ENCODE measurements around the gene CHD5.

The CHD5 gene

GRCh38 chr1:6134206-6134605 lies 45.9 kb downstream of the CHD5 start:
- DNase-seq (ENCODE audit: low read depth in 2 of 2), result no peak

- no peak for DNase-seq (ENCODE audit: low read depth in 2 of 2)
These were observed 46.8 kb downstream of the CHD5 start for GRCh38 chr1:6133146-6133895.

- DNase-seq (ENCODE audit: low read depth in 2 of 2), result no peak
These were observed 48.6 kb downstream of the CHD5 start for GRCh38 chr1:6131561-6131960.

DNA sequence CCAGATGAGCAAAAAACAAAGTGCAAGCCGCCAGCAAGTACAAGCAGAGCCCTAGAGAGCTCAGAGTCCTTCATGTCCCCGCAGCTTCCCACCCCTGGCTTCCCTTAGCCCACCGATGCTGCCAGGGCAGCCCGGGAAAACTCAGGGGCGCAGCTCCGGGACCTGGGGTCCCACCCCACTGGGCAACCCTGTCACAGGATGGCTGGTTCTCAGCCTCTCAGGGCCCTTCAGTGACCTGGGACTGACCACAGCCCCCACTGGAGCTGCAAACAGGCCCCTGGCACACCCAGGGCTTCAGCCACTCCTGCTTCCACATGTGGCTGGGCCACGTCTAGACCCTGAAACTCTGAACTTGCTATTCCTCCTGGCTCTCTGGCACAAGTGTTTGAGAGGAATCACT lies 49.5 kb downstream of the CHD5 start:
- DNase-seq (ENCODE audit: low read depth in 2 of 2), result no peak

DNA sequence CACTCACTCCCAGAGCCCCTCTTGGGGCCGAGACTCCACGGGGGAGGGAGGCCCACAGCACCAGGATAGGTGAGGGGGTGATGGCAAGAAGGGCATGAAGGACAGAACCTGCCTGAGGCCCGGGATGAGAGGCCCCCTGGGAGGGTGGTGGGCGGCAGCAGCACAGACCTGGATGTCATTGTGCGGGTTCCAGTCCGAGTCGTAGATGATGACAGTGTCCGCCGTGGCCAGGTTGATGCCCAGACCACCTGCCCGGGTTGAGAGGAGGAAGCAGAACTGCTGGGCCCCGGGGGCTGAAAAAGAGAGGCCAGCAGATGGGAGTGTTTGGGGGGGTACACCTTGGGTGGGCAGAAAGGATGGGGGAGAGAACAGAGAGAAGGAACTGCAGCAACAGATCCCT lies 50.1 kb downstream of the CHD5 start:
- DNase-seq (ENCODE audit: low read depth in 2 of 2), result no peak

DNA sequence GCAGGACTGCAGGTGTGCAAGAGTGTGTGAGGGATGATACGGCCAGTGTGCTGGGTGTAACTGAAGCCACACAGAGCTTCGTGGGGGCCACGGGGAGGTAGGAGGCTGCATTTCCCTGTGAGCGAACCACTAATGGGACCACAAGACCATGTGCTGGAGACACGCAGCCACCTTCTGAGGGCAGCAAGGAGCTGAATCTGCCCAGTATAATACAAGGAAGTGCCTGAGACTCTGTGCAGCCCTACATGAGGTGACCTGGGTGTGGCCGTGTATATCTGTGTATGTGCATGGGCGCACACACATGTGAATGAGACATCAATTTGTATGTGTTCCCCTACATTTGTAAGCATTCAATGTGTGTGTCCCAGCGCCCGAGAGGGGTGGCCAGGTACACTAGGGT lies 50.8 kb downstream of the CHD5 start:
- DNase-seq (ENCODE audit: low read depth in 2 of 2), result no peak

DNA sequence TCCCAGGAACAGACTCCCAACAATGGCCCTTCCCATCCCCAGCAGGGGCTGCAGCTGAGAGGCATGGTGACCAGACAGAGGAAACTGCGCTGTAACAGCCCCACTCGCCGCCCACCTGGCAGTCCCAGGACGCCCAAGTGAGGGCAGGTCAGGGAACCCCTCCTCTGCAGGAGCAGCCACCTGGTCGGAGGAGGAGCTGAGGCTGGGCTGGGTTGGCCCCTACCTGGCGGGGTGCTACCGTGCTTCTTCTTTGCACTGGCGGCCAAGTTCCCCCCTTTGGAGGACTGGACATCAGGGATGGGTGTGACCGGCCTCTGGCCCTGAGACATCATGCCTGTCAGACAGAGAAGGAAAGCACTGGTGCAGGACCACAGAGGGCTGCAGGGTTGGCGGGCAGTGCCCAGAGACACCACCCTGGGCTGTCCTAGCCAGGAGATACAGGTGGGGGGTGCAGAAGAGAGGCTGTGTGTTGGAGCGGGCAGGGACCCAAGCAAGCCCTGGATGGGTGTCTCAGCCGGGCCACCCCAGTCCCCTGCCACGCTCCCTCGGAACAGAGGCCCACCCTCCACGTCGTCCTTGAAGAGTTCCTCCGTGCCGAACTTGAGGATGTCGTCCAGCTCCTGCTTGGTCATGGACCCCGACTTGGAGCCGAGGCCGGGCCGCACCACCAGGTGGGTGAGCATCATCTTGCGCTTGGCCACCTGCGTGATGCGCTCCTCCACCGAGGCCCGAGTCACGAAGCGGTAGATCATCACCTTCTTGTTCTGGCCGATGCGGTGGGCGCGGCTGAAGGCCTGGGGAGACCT lies 51.6 kb downstream of the CHD5 start:
- no peak for DNase-seq (ENCODE audit: low read depth in 2 of 2)

- peak in 1 of 2 experiments; percentile 4 for DNase-seq (ENCODE audit: low read depth in 2 of 2)
These were observed 52.4 kb downstream of the CHD5 start for GRCh38 chr1:6127587-6128163.

DNA sequence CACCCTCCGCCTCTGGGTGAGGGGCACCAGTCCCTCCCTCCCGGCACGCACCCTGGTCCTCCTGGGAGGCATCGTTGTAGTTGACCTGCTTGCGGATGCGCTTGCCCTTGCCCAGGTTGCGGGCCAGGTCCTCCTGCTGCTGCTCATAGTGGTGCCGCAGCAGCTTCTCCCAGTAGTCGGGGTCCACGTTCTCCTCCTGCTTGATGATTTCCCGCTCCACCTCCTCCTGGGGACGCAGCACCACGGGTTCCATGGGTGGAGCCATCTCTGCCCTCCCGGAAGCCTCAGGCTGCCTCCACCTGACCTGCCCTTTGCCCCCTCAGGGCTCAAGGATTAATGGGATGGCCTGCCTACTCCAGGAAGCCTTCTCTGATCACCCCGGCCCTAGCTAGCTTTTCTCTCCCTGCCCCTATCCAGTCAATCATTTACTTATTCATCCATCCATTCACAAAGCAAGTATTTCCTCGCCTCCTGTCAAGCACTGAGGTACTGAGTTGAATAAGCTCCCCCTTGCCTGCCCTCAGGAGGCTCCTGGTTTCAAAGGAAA lies 53.5 kb downstream of the CHD5 start:
- DNase-seq (ENCODE audit: low read depth in 2 of 2), result no peak

DNA sequence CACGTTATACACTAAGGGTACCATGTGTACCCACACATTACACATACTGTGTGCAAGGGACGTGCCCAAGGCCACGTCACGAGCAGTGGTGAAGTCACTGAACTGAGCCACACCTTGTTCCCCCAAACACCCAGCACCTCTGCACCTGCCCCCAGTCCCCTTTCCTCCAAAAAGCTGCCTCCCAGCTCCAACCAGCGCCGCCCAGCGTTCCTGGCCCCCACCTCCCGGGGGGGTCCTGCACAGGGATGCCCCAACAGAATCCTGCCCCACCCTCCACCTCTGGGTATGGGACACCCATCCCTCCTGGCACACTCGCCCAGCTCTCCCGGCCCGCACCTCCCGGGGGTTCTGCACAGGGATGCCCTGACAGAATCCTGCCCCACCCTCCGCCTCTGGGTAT lies 54.1 kb downstream of the CHD5 start:
- DNase-seq (ENCODE audit: low read depth in 2 of 2), result no peak

DNA sequence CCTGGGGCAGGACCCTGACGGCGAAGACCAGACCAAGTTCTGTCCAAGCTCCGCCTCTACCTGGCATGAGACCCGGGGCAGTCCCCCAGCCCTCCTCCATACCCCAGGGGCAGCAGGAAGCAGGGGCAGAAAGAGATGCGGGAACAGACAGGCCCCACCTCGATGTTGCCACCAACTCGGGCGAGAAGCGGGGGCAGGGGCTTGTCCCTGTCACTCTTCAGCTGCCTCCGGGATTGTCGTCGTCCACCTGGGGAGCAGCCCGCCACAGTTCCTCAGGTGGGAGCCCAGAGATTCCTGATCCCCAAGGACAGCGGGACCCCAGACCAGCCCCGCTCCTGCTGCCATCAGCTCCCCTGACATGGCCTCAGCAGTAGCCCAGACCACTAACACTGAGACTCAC lies 54.8 kb downstream of the CHD5 start:
- DNase-seq (ENCODE audit: low read depth in 2 of 2), result no peak

DNA sequence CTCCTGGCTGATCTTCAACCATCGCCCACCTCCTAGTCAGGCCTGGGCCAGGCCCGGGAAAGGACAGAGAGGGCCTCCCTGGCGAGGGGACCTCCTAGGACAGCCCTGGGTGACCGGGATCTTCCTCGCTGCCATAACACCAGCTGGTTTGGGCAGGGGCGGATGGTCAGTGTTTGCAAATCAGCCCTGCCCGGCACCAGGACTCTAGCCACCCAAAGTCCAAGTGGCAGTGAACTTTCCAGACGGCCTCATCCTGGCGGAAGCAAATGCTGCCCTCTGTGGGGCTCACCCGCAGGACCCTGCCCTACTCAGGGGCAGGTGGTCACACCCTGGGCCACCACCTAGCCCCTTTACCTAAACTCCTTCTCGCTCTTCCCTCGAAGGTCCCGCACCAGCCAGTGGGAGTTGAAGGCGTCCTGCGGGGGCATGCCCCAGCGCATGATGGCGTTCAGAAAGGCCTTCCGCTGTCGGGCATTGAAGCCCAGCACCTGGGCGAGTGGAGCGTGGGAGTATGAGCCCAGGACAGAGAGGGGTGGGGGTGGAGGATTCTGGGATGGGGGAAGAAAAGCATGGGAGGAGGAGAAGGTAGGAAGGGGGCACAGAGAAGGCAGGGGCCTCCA lies 55.3 kb downstream of the CHD5 start:
- no peak for DNase-seq (ENCODE audit: low read depth in 2 of 2)

- DNase-seq (ENCODE audit: low read depth in 2 of 2), result no peak
These were observed 55.8 kb downstream of the CHD5 start for GRCh38 chr1:6124341-6124740.

DNA sequence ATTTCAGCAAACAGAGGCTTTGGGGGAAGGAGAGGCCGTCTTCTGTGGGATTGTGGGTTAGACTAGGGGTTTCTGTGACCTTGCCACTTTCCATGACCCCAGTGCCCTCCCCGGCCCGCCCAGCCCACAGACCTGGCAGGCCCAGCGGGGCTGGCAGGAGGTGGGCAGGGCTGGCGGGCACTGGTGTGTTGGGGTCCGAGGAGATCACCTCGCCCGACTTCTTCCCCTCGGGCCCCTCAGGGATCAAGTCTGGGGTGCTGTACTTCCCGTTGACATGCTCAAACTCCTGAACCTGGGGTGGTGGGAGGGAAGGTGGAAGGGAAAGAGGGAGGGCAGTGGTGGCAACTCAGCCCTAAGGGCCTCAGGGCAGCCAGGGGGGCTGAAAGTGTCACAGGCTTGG lies 56.3 kb downstream of the CHD5 start:
- DNase-seq (ENCODE audit: low read depth in 2 of 2), result no peak

DNA sequence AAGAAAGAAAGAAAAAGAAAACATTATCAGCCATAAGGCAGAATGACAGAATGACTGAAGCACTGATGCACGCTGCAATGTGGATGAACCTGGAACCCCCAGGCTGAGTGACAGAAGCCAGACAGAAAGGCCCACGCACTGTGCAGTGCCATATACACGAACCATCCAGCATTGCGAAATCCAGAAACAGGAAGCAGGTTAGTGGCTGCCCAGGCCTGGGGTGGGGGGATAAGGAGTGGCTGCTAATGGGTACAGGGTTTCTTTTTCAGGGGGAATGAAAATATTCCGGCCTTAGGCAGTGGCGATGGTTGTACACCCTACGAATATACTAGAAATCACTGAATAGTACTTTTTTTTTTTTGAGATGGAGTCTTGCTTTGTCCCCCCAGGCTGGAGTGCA lies 57.0 kb downstream of the CHD5 start:
- no peak for DNase-seq (ENCODE audit: low read depth in 2 of 2)

DNA sequence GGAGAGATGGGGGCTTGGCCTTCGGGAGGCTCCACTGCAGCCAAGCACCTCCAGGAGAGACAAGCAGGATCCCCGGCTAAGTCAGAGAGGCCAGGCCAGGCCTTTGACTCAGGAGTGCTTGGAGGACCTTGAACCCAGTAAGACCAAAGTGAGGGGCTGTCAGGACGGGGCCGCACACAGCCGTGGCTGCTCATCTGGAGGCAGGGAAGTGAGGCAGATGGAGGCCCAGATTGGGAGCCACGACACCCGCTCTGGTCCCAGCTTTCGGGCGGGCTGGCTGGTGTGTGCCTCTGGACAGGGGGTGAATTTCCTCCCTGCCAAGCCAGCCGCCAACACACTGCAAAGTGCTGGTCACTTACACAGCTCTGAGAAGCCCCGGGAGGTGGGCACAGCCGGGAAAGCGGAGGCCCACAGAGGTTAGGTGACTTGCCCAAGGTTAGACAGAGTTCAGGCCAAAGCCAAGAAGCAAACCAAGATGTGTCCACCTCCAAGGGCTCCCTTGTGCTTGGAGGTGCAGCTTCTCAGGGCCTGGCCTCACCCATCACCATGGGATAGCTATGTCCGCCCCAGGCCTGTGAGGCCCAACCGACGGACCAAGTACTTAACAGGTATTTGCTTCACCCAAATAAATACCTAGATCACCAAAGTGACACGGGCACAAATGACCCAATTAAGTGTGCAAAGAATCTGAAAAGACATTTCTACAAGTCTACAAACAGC lies 58.3 kb downstream of the CHD5 start:
- DNase-seq (ENCODE audit: low read depth in 2 of 2), result no peak

DNA sequence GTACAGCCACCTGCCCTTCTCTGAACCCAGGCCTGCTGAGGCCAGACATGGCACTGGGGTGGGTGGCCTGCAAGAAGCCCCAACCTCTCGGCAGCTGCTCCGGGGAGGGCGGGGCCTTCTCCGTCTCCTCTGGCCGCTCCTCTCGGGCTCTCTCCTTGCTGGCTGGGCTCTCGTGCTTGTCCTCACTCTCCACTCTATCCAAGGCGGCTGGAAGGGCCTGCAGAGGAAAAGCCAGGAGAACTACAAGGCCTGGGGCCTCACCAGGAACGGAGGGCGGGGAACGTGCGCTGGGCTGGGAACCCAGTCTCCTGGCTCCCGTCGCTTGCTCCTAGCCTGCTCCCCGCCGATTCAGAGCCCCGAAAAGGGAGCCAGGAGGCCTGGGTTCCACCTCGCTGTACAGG lies 59.1 kb downstream of the CHD5 start:
- no peak for DNase-seq (ENCODE audit: low read depth in 2 of 2)

DNA sequence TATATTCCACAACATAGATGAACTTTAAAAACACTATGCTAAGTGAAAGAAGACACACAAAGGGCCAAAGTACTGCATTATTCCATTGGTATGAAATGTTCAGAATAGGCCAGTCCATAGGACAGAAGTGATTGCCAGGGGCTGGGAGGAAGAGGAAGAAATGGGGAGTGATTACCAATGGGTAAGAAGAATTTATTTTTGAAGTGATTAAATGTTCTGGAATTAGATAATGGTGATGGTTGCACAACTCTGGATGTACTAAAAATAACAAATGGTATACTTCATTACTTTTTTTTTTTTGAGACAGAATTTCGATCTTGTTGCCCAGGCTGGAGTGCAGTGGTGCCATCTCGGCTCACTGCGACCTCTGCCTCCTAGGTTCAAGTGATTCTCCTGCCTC lies 61.7 kb downstream of the CHD5 start:
- no peak for DNase-seq (ENCODE audit: low read depth in 2 of 2)

DNA sequence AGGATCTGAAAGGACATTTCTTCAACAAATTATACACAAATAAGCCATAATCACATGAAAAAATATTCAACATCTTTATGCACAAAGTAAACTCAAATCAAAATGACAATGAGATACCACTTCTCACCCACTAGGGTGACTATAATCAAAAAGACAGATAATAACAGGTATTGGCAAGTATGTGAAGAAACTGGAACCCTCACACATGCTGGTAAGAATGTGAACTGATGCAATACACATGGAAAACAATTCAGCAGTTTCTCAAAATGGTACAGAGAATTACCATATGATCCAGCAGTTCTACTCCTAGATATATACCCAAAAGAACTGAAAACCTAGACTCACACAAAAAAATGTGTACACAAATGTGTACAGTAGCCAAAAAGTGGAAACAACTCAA lies 62.5 kb downstream of the CHD5 start:
- no peak for DNase-seq (ENCODE audit: low read depth in 2 of 2)

- no peak for DNase-seq (ENCODE audit: low read depth in 2 of 2)
These were observed 63.1 kb downstream of the CHD5 start for GRCh38 chr1:6117064-6117463.

DNA sequence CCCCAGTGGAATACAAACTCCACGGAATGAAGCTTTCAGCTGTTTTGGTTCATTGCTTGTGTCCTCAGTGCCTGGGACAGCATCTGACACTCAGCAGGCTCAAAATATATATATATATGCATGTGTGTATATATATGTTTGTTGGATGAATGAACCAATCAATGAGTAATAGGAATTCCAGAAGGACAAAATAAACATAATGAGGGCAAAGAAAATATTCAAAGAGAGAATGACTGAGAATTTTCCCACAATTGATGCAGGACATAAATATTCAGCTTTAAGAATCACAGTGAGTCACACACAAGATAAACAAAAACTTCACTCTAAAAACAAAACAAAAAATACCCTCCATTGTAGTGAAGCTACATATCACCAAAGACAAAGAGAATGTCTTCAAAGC lies 64.0 kb downstream of the CHD5 start:
- no peak for DNase-seq (ENCODE audit: low read depth in 2 of 2)

- DNase-seq (ENCODE audit: low read depth in 2 of 2), result no peak
These were observed 66.4 kb downstream of the CHD5 start for GRCh38 chr1:6113745-6114144.
